ENCODE measurements around the gene NRXN3.

The NRXN3 gene

DNA sequence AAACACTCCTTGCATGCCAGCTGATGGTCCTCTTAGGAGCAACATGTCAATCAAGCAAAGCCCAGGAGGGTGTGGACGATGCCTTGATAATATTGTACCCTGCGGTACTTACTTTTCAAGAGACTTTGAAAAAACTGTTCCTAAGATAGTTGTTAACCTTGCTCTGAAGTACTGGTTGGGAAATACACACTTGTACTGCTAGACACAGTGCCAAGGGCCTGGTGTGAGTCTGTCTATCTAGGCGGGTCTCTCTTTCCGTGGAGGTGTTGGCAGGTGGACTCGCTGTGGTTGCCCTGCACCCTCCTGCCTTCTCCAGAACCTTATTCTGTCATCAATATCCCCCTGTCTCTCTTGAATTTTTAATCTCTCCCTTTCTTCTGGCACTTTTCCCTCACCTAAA is 189.4 kb downstream of the NRXN3 start:
- Mint-ChIP-seq H3K36me3 (no peaks in the 10 kb centered on the region), H3K9me3 (no peaks in the 10 kb centered on the region), H3K4me1 (no peaks in the 10 kb centered on the region), H3K4me3 (no peak overlapping the region), H3K27me3 (peaks cover 7% of the 10 kb centered on the region), H3K27ac (no peak overlapping the region)

DNA sequence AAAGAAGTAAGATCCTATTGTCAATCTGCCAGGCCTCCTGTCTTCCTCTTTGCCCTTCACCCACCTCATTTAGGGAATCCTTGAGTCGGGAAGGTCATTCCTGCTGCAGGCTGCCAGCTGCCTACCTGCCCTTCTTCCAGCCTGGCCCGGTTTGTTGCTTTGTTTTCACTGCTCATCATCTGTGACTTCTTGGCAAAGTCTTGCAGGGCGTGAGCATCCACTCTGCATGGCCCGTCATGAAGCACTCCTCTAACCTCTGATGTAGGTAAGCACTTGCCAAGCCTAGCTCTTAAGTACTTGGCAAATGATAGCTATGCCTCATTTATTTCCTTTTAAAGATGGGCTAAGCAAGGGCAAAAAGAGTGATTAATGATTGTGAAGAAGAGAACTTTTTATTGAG is 192.8 kb downstream of the NRXN3 start:
- Mint-ChIP-seq H3K27me3 (peaks cover 5% of the 10 kb centered on the region), H3K9me3 (no peaks in the 10 kb centered on the region), H3K4me1 (no peaks in the 10 kb centered on the region), H3K36me3 (no peaks in the 10 kb centered on the region), H3K27ac (no peak overlapping the region), H3K4me3 (no peak overlapping the region)

DNA sequence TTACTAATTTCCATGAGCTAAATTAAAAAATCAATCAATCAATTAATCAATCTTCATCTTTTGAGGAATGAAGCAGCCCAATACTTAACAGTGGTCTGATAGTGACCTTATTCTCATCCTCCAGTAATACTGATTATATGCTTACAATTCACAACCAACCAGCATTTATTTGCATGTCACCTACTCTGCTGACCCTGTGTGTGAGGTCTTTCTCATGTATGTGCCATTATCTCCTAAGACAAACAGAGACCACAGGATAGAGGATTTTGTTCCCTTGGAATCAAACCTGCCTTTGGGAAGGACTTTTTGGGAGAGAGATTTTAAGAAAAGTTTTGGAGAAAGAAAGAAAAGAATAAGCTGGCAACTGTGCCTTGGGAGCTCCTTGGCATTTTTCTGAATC is 197.2 kb downstream of the NRXN3 start:
- no peaks in the 10 kb centered on the region for H3K36me3 Mint-ChIP-seq
- H3K4me1 Mint-ChIP-seq = no peaks in the 10 kb centered on the region
- no peak overlapping the region for H3K27ac Mint-ChIP-seq
- no peaks in the 10 kb centered on the region for H3K9me3 Mint-ChIP-seq
- H3K27me3 Mint-ChIP-seq = peaks cover 1% of the 10 kb centered on the region
- no peak overlapping the region for H3K4me3 Mint-ChIP-seq

DNA sequence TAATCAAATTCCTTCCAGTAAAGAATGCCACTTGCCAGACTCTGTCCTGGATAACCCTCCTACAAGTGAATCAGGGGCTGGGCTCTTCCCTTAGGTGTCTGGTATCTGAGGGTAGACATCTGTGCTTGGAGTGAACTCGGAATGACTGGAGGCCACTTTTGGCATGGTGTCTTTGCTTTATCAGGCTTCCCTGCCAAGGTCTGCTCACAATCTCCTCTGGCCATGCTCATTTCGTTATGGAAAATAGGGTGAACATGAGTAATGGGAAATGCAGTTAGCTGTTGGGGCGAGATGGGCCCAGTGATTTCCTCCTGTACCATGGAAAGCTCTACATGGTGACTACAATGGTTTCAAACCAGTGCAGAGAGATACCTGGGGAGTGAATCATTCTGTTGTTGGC is 212.9 kb downstream of the NRXN3 start:
- no peaks in the 10 kb centered on the region for H3K36me3 Mint-ChIP-seq
- no peaks in the 10 kb centered on the region for H3K4me1 Mint-ChIP-seq
- peaks cover 6% of the 10 kb centered on the region for H3K9me3 Mint-ChIP-seq
- H3K4me3 Mint-ChIP-seq = no peak overlapping the region
- no peak overlapping the region for H3K27ac Mint-ChIP-seq
- H3K27me3 Mint-ChIP-seq = peaks cover 2% of the 10 kb centered on the region

DNA sequence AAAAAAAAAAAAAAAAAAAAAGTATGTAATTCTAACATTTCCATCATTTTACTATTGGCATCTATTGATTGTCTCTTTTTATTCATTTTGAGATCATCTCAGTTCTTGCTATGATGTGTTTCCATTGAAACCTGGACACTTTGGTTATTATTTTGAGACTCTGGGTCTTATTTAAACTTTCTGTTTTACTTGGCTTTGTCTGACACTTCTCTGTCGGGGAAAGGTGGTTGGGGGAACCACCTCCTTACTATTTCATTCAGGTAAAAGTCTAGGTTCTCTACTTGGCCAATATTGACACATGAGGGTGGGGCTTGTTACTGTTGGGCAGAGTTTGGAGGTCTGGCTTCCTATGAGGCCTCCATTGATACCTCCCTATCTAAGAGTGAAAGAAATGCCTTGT is 228.0 kb downstream of the NRXN3 start:
- no peaks in the 10 kb centered on the region for H3K9me3 Mint-ChIP-seq
- no peak overlapping the region for H3K4me3 Mint-ChIP-seq
- no peaks in the 10 kb centered on the region for H3K4me1 Mint-ChIP-seq
- H3K27ac Mint-ChIP-seq = no peak overlapping the region
- H3K36me3 Mint-ChIP-seq = no peaks in the 10 kb centered on the region
- peaks cover 2% of the 10 kb centered on the region for H3K27me3 Mint-ChIP-seq

DNA sequence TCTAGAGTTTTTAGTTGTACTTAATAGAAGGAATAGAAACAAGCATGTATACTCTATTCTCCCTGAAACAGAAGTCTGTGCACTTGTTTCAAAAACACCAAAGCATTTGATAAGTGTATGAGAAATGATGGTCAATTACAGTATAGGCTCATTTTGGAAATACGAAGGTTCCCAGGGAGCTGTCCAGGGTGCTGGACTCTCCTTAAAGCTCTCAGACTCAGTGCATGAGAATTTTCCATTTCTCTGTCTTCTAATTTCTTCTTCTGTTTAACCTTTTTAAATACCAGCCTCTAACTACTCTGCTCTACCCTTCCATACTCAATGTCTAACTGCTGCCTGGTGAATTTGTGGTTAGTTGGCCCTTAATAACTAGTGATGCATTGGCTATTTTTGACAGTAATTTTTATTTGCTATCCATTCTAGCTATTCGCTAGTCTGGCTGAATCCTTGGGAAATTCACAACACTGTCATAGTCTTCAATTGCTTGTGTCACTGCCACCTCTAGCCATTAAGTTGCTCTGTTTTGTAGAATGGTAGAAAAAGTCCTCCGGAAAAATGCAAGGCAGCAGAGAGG is 229.2 kb downstream of the NRXN3 start:
- H3K4me1 Mint-ChIP-seq = no peaks in the 10 kb centered on the region
- no peaks in the 10 kb centered on the region for H3K9me3 Mint-ChIP-seq
- peaks cover 2% of the 10 kb centered on the region for H3K27me3 Mint-ChIP-seq
- H3K36me3 Mint-ChIP-seq = no peaks in the 10 kb centered on the region
- no peak overlapping the region for H3K4me3 Mint-ChIP-seq
- H3K27ac Mint-ChIP-seq = no peak overlapping the region

GRCh38 chr14:78401866-78402265 is 231.7 kb downstream of the NRXN3 start:
- no peaks in the 10 kb centered on the region for H3K9me3 Mint-ChIP-seq
- H3K27me3 Mint-ChIP-seq = peaks cover 2% of the 10 kb centered on the region
- H3K27ac Mint-ChIP-seq = no peak overlapping the region
- no peak overlapping the region for H3K4me3 Mint-ChIP-seq
- H3K36me3 Mint-ChIP-seq = no peaks in the 10 kb centered on the region
- no peaks in the 10 kb centered on the region for H3K4me1 Mint-ChIP-seq

DNA sequence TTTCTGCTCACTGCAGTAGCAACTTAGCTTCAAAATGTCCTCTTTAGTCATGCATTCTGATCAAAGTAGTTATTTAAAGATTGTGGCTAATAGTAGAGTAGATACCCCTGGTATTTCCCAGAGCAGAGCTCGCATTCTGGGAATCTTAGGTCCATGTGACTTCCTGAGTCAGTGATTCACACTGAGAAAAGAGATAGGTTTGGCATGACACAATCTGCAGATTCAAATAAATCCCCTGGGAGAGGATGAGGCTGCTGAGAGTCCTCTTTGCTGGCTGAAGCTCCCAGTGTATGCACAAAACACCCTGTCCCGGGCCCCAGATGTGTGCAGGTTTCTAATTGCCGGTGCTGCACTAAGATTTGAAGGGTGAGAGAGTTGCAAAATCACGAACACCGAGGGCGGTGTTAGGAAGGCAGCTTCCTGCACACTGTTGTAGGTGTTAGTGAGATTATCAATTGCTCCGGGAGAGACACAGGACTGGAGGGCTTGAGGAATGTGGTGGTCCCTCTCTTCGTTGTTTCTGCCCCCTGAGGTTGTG is 233.2 kb downstream of the NRXN3 start:
- Mint-ChIP-seq H3K4me1 (no peaks in the 10 kb centered on the region), H3K27ac (no peak overlapping the region), H3K9me3 (no peaks in the 10 kb centered on the region), H3K27me3 (peaks cover 5% of the 10 kb centered on the region), H3K36me3 (no peaks in the 10 kb centered on the region), H3K4me3 (no peak overlapping the region)

DNA sequence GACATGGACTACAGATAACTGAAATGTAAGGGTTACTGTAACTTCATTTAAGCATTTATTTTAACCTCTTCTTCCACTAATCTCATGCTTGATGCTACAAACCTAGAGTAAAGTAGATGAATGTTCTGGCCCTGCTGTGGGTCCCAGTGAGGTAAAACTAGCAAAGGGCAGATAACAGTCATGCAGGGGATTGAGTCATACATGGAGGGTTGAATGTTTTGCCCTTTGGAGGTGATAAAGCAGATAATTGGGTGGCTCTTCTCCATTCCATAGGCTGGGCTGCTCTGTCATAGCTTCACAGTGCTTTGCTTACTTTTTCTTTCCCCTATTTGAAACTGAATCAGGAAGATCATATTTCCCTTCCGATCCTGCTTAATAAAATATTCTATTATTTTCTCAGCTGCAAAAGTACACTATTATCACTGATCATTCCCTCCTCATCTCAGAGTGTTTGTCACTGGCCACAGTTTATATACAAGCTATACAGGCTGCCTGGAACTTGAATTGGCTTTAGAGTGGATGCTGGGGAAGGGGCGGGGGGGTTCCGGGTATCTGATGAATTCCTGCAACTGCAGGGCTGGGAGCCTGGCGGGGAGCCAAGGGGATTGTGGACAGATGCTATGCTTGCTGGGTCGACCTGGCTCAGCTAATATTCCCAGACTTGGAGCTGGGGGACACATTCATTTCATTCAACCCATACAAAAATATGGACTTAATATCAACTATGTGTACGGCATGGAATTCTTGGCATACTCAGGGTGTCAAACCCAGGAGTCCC is 235.1 kb downstream of the NRXN3 start:
- H3K4me3 Mint-ChIP-seq = no peak overlapping the region
- H3K4me1 Mint-ChIP-seq = no peaks in the 10 kb centered on the region
- no peaks in the 10 kb centered on the region for H3K36me3 Mint-ChIP-seq
- no peak overlapping the region for H3K27ac Mint-ChIP-seq
- H3K9me3 Mint-ChIP-seq = no peaks in the 10 kb centered on the region
- peaks cover 5% of the 10 kb centered on the region for H3K27me3 Mint-ChIP-seq

DNA sequence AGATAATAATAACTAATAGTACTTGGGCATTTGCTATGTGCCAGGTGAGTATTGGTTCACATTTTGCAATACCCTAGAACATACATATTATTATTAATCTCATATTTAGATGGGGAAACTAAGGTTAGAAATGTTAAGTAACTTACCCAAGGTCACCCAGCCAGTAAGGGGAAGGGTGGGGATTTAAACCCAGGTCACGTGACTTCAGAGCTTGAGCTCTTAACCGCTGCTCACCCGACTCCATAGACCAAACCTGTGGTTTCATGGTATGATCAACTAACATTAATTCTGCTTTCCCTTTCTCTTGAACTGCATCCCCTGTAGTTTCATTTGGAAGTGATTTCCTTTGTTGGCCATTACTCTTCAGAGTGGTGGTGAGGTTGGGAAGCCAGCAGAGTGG is 242.3 kb downstream of the NRXN3 start:
- peaks cover 3% of the 10 kb centered on the region for H3K27me3 Mint-ChIP-seq
- H3K36me3 Mint-ChIP-seq = no peaks in the 10 kb centered on the region
- H3K4me3 Mint-ChIP-seq = no peak overlapping the region
- no peaks in the 10 kb centered on the region for H3K4me1 Mint-ChIP-seq
- no peak overlapping the region for H3K27ac Mint-ChIP-seq
- H3K9me3 Mint-ChIP-seq = peaks cover 12% of the 10 kb centered on the region

- H3K4me3 Mint-ChIP-seq = no peak overlapping the region
- H3K9me3 Mint-ChIP-seq = peaks cover 12% of the 10 kb centered on the region
- no peak overlapping the region for H3K27ac Mint-ChIP-seq
- no peaks in the 10 kb centered on the region for H3K4me1 Mint-ChIP-seq
- no peaks in the 10 kb centered on the region for H3K27me3 Mint-ChIP-seq
- no peaks in the 10 kb centered on the region for H3K36me3 Mint-ChIP-seq
These were observed 244.0 kb downstream of the NRXN3 start for GRCh38 chr14:78414172-78414571.

DNA sequence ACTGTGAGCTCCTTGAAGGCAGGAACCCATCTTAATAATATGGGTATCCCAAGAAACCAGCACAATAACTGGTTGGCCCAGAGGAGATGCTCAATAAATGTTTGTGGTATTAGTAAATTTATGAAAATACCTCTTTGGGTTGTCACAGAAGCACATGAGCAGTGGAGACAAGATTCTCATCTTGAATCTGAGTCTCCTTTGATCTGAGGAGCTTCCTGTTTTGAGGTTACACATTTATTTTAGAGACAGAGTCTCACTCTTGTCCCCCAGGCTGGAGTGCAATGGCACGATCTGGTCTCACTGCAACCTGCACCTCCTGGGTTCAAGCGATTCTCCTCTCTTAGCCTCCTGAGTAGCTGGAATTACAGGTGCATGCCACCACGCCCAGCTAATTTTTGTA is 247.4 kb downstream of the NRXN3 start:
- Mint-ChIP-seq H3K9me3 (peaks cover 12% of the 10 kb centered on the region), H3K36me3 (no peaks in the 10 kb centered on the region), H3K4me1 (no peaks in the 10 kb centered on the region), H3K4me3 (no peak overlapping the region), H3K27me3 (peaks cover 1% of the 10 kb centered on the region), H3K27ac (no peak overlapping the region)

- Mint-ChIP-seq H3K36me3 (no peaks in the 10 kb centered on the region), H3K27me3 (peaks cover 1% of the 10 kb centered on the region), H3K4me1 (no peaks in the 10 kb centered on the region), H3K4me3 (no peak overlapping the region), H3K27ac (no peak overlapping the region), H3K9me3 (no peaks in the 10 kb centered on the region)
These were observed 254.1 kb downstream of the NRXN3 start for GRCh38 chr14:78424311-78424710.

- H3K4me3 Mint-ChIP-seq = no peak overlapping the region
- H3K27ac Mint-ChIP-seq = no peak overlapping the region
- H3K4me1 Mint-ChIP-seq = no peaks in the 10 kb centered on the region
- no peaks in the 10 kb centered on the region for H3K27me3 Mint-ChIP-seq
- H3K36me3 Mint-ChIP-seq = no peaks in the 10 kb centered on the region
- no peaks in the 10 kb centered on the region for H3K9me3 Mint-ChIP-seq
These were observed 255.2 kb downstream of the NRXN3 start for GRCh38 chr14:78425330-78425729.

- Mint-ChIP-seq H3K27ac (no peak overlapping the region), H3K36me3 (no peaks in the 10 kb centered on the region), H3K4me3 (no peak overlapping the region), H3K27me3 (no peaks in the 10 kb centered on the region), H3K4me1 (no peaks in the 10 kb centered on the region), H3K9me3 (no peaks in the 10 kb centered on the region)
These were observed 255.6 kb downstream of the NRXN3 start for GRCh38 chr14:78425782-78426181.

GRCh38 chr14:78432046-78432445 is 261.9 kb downstream of the NRXN3 start:
- Mint-ChIP-seq H3K9me3 (no peaks in the 10 kb centered on the region), H3K4me3 (no peak overlapping the region), H3K27me3 (no peaks in the 10 kb centered on the region), H3K4me1 (no peaks in the 10 kb centered on the region), H3K36me3 (no peaks in the 10 kb centered on the region), H3K27ac (no peak overlapping the region)

Measured in activated naive CD4-positive, alpha-beta T cell treated with anti-CD3 and anti-CD28 coated beads, Interleukin-2, amount 50 U/mL, for 24 hours (primary cell).